Measurements from ENCODE around the gene KRIT1.

DNA sequence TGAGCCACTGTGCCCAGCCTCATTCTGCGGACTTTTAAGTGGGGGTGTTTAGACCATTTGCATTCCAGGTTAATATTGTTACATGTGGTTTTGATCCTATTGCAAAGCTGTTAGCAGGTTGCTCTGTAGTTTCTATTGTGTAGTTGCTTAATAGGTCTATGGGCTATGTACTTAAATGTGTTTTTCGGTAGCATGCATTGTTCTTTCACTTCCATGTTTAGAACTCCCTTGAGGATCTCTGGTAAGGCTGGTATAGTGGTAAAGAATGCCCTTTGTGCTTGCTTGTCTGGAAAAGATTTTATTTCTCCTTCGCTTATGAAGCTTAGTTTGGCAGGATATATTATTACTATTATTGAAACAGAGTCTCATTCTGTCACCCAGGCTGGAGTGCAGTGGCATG, 53.4 kb downstream of the KRIT1 start:
- no peak for TF ChIP-seq EZH2 (IDR thresholded peaks at IDR 0.05; ENCODE audit: low read length, unreplicated experiment)
- TF ChIP-seq, protein P1, sequence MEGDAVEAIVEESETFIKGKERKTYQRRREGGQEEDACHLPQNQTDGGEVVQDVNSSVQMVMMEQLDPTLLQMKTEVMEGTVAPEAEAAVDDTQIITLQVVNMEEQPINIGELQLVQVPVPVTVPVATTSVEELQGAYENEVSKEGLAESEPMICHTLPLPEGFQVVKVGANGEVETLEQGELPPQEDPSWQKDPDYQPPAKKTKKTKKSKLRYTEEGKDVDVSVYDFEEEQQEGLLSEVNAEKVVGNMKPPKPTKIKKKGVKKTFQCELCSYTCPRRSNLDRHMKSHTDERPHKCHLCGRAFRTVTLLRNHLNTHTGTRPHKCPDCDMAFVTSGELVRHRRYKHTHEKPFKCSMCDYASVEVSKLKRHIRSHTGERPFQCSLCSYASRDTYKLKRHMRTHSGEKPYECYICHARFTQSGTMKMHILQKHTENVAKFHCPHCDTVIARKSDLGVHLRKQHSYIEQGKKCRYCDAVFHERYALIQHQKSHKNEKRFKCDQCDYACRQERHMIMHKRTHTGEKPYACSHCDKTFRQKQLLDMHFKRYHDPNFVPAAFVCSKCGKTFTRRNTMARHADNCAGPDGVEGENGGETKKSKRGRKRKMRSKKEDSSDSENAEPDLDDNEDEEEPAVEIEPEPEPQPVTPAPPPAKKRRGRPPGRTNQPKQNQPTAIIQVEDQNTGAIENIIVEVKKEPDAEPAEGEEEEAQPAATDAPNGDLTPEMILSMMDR (conservative IDR thresholded peaks at IDR 0.05; ENCODE audit: low read depth, low read length): no peak
- no peak for TF ChIP-seq EZH2phosphoT487 (IDR thresholded peaks at IDR 0.05; ENCODE audit: borderline replicate concordance, low read length)

Data from PC-3 (cell line).